ENCODE measurements around the gene CHIC1.
"Not testable (repeated sequence)": the region's sequence is repeated elsewhere in the genome, so short reads cannot be mapped to it uniquely, and the experiment has no call there.

Gene CHIC1

DNA sequence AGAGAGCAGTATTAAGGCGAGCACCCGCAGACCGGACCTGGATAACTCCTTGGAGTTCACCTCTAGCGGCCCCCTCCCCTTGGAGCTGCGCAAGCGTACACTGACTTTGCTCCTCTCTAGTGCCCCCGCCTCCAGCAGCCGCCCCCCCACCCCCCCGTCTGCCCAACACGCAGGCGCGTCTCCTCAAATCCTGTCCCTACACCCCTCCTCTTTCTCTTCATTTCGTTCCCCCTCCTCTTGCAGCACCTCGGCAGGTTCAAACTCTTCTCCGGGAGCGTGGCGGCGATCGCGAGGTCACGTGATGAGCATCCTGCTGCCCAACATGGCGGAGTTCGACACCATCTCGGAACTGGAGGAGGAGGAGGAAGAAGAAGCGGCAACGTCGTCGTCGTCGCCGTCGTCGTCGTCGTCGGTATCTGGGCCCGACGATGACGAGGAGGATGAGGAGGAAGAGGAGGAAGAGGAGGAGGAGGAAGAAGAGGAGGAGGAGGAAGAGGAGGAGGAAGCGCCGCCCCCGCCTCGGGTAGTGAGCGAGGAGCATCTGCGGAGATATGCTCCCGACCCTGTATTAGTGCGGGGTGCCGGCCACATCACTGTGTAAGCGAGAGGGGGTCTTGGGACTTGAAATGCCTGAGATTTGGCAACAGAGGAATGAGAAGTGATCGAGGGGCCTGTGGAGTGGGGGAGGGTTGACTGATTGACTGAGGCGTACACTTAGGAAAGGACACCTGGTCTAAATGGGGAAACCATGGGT is at the start of gene CHIC1:
TSS of gene CHIC1 (plus strand) at position 214 of the 754 bp plus-strand sequence. CDS start at position 302, 88 bp downstream.
- peak; percentile 79 for DNase-seq (ENCODE audit: low spot score)

DNA sequence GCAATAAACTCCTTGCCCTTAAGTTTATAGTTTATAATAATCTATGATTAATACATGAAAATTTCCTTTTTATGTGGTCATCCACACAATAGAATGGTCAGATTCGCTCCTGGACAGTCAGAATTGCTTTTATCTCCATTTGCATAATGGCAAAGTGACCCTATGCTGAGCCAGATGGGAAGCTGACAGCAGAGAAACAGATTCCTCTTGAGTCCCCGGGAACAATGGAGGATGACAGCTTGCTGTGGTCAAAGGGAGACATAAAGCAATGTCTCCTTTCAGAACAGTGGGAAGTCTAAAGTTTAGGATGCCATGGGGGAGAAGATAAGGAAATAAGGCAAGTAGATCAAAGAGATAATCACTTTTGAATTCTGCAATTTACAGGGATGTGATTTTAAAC is 40.2 kb upstream of the CHIC1 start:
- not testable (repeated sequence) for DNase-seq (ENCODE audit: low spot score)

DNA sequence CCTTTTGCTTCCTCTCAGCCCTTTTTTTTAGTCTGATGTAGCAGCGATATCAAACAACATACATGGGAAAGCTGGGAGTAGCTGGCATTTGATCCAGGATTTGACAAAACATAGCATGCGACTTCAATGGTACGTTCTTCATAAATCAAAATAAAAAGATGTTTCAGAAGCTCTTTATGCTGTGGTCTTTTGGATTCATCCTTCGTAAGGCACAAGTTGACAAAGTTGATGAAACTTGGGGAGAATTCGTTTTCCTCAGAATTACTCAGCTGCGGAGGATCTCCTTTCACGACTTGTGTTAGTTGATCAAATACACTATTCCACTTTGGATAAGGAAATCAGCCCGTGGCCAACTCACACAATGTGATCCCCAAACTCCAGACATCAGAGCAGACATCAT is 38.1 kb upstream of the CHIC1 start:
- no peak for DNase-seq (ENCODE audit: low spot score)

DNA sequence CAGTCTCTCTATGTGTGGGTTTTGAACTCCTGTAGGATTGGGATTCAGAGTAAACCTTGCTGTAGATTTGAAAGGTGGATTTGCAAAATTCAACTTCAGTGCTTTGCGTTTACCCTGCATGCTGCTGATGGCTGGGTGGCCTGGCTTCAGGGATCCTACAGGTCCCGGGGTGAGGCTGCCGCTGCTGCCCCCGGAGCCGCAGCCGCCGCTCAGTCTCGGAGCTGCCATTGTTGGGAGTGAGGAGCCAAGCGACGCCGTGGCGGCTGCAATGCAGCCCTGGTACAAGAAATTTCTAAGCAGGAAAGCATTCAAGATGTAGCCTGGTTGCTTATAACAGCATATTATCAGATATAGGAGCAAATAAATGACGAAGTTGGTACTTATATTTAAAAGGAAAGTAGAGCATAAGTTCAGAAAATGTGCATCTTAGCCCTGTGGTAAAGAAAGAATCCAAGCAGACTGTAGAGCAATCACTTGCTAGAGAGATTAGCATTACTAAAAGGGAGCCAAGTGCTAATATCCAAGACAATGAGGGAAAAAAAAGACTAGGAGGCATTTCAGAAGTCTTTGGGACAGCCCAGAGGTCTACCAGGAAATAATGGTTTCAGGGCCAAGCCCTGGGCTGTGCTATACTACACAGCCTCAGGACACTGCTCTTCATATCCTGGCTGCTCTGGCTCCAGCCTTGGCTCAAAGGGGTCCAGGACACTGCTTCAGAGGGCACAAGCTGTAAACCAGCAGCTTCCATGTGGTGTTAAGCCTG is 36.9 kb upstream of the CHIC1 start:
- DNase-seq (ENCODE audit: low spot score) = no peak

DNA sequence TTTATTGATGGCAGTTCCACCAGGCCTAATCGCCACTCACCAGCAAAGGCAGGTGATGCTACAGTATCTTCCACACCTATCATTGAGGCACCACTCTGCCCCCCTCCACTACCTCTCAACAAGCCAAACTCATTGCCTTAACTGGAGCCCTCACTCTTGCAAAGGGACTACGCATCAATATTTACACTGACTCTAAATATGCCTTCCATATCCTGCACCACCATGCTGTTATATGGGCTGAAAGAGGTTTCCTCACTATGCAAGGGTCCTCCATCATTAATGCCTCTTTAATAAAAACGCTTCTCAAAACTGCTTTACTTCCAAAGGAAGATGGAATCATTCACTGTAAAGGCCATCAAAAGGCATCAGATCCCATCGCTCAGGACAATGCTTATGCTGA is 31.3 kb upstream of the CHIC1 start:
- DNase-seq (ENCODE audit: low spot score) = not testable (repeated sequence)

DNA sequence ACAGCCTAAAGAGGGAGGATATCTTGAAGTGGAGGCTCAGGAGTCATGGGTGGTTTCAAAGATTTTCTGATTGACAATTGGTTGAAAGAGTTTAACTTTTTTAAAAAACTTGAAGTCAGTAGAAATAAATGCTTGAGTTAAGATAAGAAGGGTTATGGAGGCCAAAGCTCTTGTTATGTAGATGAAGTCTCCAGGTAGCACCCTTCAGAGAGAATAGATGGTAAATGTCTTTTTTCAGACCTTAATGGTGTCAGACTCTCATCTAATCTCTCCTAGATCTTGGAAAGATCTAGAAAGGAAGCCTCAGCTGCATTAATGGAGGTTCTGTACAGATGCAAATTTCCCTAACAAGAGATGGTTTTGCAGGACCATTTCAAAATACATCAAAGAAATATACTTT is 6.8 kb upstream of the CHIC1 start:
- DNase-seq (ENCODE audit: low spot score) = no peak

DNA sequence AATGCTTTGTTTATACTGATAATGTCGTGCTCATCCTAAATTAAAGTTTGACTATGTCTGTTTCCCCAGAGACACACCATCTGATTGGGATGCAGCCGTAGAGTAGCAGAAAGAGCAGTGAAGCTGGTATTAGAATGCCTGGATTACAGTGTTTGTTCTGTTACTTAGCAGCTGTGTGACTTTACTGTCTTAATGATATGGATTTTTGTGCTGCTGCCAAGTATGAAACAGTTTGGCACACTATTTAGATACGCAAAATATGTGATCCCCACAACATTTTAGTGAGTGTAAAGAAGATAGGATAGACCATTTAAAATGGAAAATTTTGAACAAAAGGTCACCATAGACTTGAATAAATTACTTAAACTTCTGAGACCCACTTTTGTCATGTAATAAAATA is 1.2 kb upstream of the CHIC1 start:
- peak; percentile 2 for DNase-seq (ENCODE audit: low spot score)

DNA sequence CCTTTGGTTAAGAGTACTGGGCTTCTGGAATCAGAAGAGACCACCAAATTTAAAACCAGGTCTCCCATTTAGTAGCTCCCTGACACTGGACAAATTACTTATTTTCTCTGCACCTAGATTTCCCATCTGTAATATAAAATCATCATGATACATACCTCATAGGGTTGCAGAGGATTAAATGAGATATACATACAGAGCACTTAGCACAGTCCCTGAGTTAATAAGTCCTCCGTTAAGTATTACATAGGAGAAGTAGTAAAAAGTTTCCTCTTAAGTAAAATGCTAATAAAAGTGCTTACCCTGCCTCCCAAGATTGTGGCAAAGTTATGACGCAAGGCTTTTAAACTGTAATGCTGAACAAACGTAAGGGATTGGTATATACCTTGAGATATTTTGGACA is 539 bp upstream of the CHIC1 start:
- DNase-seq (ENCODE audit: low spot score) = peak; percentile 1

DNA sequence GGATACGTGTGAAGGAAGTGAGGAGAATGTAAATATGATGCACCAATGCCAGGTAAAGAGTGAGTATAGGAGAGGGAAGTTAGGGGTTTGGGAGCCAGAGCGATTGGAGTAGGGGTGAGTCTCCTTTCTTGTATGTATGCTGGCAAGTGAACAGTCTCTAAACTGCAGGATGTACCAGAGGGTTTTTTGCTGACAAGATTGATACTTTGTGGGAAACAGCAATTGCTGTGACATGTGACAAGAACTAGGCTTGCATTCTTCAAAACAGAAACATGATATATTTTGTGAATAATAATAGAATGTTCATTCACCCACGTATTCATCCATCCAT is 706 bp downstream of the CHIC1 start:
- DNase-seq (ENCODE audit: low spot score) = no peak

DNA sequence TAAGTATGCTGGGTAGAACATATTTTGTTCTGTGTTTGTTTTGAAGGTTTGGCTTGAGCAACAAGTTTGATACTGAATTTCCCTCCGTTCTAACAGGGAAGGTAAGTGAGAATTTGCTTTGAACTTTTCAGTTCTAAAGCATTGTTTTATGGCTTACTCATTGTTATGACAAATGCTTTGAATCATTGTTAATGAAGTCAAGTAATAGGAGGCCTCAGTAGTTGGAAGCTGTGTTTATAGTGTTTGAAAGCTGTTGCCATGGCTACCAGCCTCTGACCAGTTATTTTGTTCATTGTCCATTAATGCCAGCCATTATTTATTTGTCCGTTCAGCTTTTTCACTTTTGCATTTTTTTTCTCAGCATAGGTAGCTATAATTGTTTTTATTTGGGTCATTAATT is 14.4 kb downstream of the CHIC1 start:
- DNase-seq (ENCODE audit: low spot score) = peak; percentile 6

DNA sequence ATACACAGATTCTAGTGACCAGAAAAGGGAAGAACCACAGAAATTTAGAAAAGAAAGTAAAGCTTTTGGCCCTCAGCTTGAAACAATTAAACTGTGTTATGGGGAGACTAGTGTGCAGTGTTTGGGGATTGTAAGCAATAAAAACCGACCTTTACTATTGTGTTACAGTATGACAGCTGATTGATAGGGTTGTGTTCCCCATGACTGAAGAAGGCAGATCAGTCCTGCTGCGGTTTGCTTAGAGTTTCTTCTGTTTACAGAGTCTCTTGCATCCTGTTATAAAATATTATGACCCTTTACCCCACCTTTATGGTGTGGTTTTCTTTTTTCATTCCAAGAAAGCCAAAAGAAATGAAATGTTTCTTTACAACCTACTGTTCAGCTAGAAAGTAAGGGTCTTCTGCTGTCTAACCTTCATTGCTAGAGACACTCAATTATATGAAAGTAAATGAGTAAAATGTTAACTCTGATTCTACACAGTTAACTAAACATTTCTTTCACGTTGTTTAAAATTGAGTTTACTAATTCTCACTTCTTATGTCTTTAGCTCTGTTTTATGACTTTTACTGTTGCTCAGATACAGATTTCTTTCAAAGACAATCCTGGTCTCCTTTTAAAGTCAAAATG is 18.1 kb downstream of the CHIC1 start:
- no peak for DNase-seq (ENCODE audit: low spot score)

DNA sequence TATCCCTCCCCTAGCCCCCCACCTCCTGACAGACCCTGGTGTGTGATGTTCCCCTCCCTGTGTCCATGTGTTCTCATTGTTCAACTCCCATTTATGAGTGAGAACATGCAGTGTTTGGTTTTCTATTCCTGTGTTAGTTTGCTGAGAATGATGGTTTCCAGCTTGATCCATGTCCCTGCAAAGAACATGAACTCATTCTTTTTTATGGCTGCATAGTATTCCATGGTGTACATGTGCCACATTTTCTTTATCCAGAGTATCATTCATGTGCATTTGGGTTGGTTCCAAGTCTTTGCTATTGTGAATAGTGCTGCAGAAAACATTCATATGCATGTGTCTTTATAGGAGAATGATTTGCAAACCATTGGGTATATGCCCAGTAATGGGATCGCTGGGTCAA is 34.8 kb downstream of the CHIC1 start:
- not testable (repeated sequence) for DNase-seq (ENCODE audit: low spot score)

DNA sequence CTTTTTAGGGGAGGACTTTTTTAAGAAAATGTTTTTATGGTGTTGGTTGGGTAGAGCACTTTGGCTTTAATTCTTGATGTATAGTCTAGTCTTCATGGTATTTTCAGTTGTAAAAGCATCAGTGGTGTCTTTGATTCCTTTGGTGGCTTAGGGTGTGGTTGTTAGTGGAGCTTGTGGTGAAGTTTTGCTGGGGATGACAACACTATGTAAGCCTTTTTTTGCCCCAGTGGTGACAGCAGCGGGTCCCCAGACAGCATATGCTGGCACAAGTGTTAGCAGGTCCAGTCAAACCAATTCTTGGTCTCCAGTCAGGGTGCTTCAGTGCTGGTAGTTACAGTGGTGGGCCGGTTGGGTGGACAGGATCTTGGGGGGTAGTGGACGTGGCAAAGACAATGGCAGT is 52.0 kb downstream of the CHIC1 start:
- DNase-seq (ENCODE audit: low spot score) = no peak

DNA sequence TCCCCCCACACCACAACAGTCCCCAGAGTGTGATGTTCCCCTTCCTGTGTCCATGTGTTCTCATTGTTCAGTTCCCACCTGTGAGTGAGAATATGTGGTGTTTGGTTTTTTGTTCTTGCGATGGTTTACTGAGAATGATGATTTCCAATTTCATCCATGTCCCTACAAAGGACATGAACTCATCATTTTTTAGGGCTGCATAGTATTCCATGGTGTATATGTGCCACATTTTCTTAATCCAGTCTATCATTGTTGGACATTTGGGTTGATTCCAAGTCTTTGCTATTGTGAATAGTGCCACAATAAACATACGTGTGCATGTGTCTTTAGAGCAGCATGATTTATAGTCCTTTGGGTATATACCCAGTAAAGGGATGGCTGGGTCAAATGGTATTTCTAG is 78.7 kb downstream of the CHIC1 start:
- not testable (repeated sequence) for DNase-seq (ENCODE audit: low spot score)

DNA sequence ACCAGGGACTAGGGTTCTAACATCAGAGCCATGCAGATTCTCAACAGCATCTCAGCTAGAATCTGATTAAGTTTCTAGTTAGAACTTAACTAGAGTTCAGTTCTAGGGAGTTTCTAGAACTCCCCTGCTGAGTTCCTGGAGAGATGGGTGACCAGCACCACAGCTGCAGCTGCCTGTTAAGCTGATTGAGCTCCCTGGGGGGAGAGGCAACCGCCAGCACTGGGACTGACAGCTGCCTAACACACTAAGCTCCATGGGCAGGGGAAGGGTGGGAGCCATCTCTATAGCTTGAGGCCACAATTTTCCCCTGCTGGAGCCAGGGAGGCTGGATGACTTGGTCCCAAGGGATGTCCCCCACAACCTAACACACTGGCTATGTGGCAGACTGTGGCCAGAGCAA is 84.2 kb downstream of the CHIC1 start:
- no peak for DNase-seq (ENCODE audit: low spot score)

DNA sequence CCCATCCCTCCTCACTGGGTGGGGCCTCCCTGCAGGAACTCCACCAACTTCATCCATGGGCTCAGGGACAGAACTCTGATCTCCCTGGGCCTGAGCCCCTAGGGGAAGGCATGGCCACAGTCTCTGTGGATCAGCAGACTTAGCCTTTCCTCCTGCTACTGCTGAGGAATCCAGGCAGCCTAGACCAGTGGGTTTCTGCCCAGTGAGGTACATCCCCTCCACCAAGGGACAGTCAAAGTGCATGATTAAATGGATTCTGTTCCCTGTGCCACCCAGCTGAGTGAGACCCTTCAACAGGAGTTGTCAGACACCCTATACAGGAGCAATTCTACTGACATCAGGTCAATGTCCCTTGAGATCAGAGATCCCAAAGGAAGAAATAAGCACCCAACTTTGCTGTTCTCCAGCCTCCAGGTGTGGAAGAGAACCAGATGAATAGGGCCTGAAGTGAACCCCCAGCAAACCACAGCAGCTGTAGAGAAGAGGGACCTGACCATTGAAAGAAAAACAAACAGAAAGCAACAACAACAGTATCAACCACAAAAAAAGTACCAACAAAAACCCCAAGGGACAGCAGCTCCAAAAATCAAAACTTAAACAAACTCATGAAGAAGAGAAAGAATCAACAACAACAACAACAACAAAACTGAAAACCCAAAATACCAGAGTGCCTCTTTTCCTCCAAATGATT is 84.8 kb downstream of the CHIC1 start:
- DNase-seq (ENCODE audit: low spot score) = no peak

DNA sequence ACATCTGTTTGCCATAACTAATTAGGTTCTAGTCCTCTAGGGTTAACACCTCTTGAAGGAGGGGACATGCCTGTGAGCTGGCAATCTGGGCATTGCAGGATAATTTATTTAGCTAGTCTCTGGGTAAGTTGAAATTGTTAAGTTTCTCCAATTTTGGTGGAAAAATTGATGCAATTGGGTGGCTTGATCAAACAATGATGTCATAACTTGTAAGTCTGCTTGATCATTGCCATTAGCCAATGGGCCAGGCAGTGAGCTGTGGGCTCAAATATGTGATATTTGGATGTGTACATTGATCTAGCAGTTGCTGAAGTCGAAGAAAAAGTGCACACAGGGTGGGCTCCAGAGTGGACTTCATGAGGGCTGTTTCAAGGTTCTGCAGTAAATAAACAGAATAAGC is 98.3 kb downstream of the CHIC1 start:
- not testable (repeated sequence) for DNase-seq (ENCODE audit: low spot score)

DNA sequence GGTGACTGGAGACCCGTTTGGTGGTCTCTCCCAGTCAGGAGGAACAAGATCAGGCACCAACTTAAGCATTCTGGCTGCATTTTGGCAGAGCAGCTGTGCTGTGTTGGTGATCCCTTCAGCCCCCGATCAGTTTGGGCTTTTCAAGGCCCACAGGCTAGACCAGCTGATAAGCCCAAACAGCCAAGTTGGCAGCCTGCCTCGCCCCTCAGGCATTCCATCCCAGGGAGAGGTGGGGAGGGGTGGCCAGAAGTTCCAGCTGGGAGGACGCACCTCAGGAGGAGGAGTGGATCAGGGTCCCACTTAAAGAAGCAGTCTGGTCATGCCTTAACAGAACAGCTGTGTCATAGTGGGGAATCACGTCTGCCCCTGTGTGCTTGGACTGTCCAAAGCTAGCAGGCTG is 105.8 kb downstream of the CHIC1 start:
- DNase-seq (ENCODE audit: low spot score) = no peak

DNA sequence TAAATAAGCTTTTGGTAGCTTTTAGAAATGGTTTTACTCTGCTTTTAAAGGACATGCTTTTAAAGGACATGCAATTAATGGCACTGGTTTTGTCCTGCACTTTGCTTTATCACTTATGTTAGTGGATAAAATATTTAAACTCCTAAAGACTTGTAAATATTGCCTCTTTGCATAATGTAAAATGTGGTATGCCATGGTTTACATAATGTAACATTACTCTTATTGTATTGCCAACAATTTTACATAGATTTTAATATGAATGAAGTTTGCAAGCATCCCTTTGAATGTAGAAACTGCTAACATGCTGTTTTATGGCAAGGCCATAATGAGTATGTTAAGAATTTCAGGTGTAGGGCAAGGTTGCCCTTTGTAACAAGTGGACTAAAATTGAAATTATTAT is 118.4 kb downstream of the CHIC1 start:
- DNase-seq (ENCODE audit: low spot score) = no peak

DNA sequence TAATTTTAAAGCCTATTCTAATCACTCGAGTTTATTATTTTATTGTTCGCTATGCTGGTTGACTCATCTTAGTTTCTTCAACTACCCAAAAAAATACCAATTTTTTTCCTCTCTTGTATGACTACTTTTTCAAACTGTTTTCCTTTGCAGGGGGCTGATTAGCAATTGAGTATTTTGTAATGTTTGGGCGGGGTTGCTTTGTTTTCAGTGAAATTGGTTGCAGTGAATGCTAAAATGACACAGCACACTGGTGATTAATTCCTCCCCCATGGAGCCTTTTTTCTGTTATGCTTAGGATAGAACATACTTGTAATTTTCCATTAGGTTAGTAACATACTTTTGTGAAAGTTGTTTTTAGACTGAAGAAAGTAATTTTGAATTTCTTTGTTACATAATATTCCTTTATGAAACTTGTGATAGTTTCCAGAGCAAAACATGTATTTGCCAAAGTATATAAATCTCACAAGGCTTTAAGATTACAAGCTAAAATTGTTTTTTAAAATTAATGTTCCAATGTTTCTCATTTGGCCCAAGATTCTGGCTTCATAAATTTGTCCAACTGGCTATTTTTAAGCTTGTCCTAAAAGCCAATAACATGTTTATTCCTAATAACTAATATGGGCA is 120.4 kb downstream of the CHIC1 start:
- DNase-seq (ENCODE audit: low spot score) = peak; percentile 5

DNA sequence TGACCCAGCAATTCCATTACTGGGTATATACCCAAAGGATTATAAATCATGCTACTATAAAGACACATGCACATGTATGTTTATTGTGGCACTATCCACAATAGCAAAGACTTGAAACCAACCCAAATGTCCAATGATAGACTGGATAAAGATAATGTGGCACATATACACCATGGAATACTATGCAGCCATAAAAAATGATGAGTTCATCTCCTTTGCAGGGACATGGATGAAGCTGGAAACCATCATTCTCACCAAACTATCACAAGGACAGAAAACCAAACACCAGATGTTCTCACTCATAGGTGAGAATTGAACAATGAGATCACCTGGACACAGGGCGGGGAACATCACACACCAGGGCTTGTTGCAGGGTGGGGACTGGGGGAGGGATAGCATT is 144.0 kb downstream of the CHIC1 start:
- not testable (repeated sequence) for DNase-seq (ENCODE audit: low spot score)

DNA sequence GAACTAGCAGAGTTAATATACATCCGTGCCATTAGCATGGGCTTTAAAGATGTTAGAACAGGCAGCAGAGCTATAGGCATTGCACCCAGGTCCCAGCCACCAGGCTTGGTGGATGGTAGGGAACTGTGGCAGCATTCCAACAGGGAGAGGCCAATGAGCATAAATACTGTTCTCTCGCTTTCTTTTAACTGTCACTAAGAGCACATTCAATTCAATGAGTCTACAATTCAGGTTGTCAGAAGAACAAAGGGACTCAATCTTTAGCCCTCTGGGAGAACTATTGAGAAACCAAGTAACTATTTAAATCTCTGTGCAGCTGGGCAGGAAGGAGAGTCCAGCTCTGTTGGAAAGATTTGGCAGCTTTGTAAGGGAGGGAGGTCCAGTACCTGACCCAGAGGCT is 165.6 kb downstream of the CHIC1 start:
- DNase-seq (ENCODE audit: low spot score) = no peak
